PC-9 (cell line): ENCODE measurements around the gene CTIF. TPM values are rescaled to one million over a fixed set of nuclear protein-coding genes. Genes with fewer than 3 reads are reported as not detected.
"Not testable (repeated sequence)": the region's sequence is repeated elsewhere in the genome, so short reads cannot be mapped to it uniquely, and the experiment has no call there.

ENCODE experiments used
- BruUV-seq: library from RNA; stranded (reverse); fragments of 400-500 nt; replicated peaks from 2 replicates; lab custom pipeline; 2021; lab: Mats Ljungman, UMichigan
- CTCF ChIA-PET: fragments of 300-600 bp; sonication (Branson Sonifier 250); formaldehyde crosslinking; loops from one replicate; lab custom pipeline; 2022; ENCODE audit warnings: antibody characterized with exemption; lab: Charles Lee
- POLR2A ChIA-PET: fragments of 300-600 bp; sonication (Branson Sonifier 250); formaldehyde crosslinking; loops from one replicate; lab custom pipeline; 2022; ENCODE audit warnings: antibody characterized with exemption; ENCODE audit not compliant: unreplicated experiment; lab: Charles Lee
- DNase-seq, 2 experiments: peaks; one replicate each; pipeline versions ENCODE4 v3.0.0 to v3.0.0-alpha.2; 2015 to 2022; ENCODE audit warnings: mixed read lengths in 1 of 2
- H2AFZ ChIP-seq: fragments of 200-600 bp; sonication (generic); 2 replicates; pipeline ENCODE4 v1.8.1; 2017; ENCODE audit warnings: antibody characterized with exemption
- H3F3A ChIP-seq: fragments of 200-600 bp; sonication (generic); 2 replicates; pipeline ENCODE4 v1.8.1; 2017; ENCODE audit warnings: antibody characterized with exemption, mild to moderate bottlenecking, low read depth; ENCODE audit not compliant: insufficient read depth
- H3K27ac ChIP-seq: fragments of 200-600 bp; sonication (generic); 2 replicates; pipeline ENCODE4 v1.6.1; 2016; ENCODE audit warnings: mixed run types
- H3K27me3 ChIP-seq: fragments of 200-600 bp; sonication (generic); 2 replicates; pipeline ENCODE4 v1.6.1; 2016; ENCODE audit warnings: low read depth, mixed run types; ENCODE audit not compliant: insufficient read depth
- H3K36me3 ChIP-seq: fragments of 200-600 bp; sonication (generic); 2 replicates; pipeline ENCODE4 v1.6.1; 2016; ENCODE audit warnings: low read depth, mixed run types
- H3K4me1 ChIP-seq: fragments of 200-600 bp; sonication (generic); replicated peaks from 2 replicates; pipeline ENCODE4 v1.6.1; 2016; ENCODE audit warnings: mixed run types; ENCODE audit not compliant: insufficient read depth
- H3K4me2 ChIP-seq: fragments of 200-600 bp; sonication (generic); 2 replicates; pipeline ENCODE4 v1.6.1; 2017; ENCODE audit warnings: mixed run types
- H3K4me3 ChIP-seq: fragments of 200-600 bp; sonication (generic); 2 replicates; pipeline ENCODE4 v1.6.1; 2016; ENCODE audit warnings: mixed run types
- H3K79me2 ChIP-seq: fragments of 200-600 bp; sonication (generic); 2 replicates; pipeline ENCODE4 v1.6.1; 2017; ENCODE audit warnings: low read depth, mixed run types
- H3K9me2 ChIP-seq: fragments of 200-600 bp; sonication (generic); 2 replicates; pipeline ENCODE4 v1.8.1; 2017; ENCODE audit warnings: mild to moderate bottlenecking; ENCODE audit not compliant: insufficient read depth
- H3K9me3 ChIP-seq: fragments of 200-600 bp; sonication (generic); 2 replicates; pipeline ENCODE4 v1.8.1; 2016; ENCODE audit warnings: low read depth; ENCODE audit not compliant: insufficient read depth
- H4K20me1 ChIP-seq: fragments of 200-600 bp; sonication (generic); 2 replicates; pipeline ENCODE4 v1.8.1; 2017; ENCODE audit not compliant: insufficient read depth
- EZH2 ChIP-seq: fragments of 200-600 bp; sonication (generic); IDR thresholded peaks from 2 replicates; pipeline ENCODE4 v1.8.0; 2017; ENCODE audit warnings: antibody characterized with exemption, low read depth
- intact Hi-C: fragments of 100-400 bp; cut with micrococcal nuclease; formaldehyde crosslinking; loops from one replicate; pipeline ENCODE4 v1.10.0; 2022; ENCODE audit not compliant: unreplicated experiment
- total RNA-seq: library from RNA; stranded (reverse); gene quantifications from 2 replicates; pipeline ENCODE4 v1.2.3, GENCODE V29; 2021
- TF ChIP-seq, protein P1 (sequence below): fragments of 200-600 bp; sonication (generic); conservative IDR thresholded peaks from 2 replicates; pipeline ENCODE4 v1.6.1; 2017; ENCODE audit warnings: mixed run types, antibody characterized with exemption, mild to moderate bottlenecking, moderate library complexity

CTIF gene
- total RNA-seq, 1 experiment from 2014 or later = 26.2 TPM

- Histone ChIP-seq H3K4me2 (no peak overlapping the region), H2AFZ (no peak overlapping the region), H3K9me2 (no peaks in the 10 kb centered on the region), H3K9me3 (no peaks in the 10 kb centered on the region; the same call in 1 of the 2 replicates), H3K27me3 (no peaks in the 10 kb centered on the region), H3K27ac (no peak overlapping the region), H3K4me3 (no peak overlapping the region), H3K36me3 (no peaks in the 10 kb centered on the region), H3K4me1 (peaks cover 18% of the 10 kb centered on the region), H3F3A (peaks cover 15% of the 10 kb centered on the region; the same call in 1 of the 2 replicates), H3K79me2 (no peaks in the 10 kb centered on the region), H4K20me1 (no peaks in the 10 kb centered on the region)
- POLR2A ChIA-PET = interaction anchor here (0.6 kb wide), 1 partner anchor 52 kb away, joined by 12 read pairs; no protein-coding TSS in a partner anchor
- intact Hi-C loops = no loop called here
- BruUV-seq = no TSS peak
- DNase-seq = no peak
- CTCF ChIA-PET = interaction anchor here (0.6 kb wide), 2 partner anchors 38 to 71 kb away, joined by 3 to 9 read pairs; no protein-coding TSS in a partner anchor
- TF ChIP-seq, protein P1, sequence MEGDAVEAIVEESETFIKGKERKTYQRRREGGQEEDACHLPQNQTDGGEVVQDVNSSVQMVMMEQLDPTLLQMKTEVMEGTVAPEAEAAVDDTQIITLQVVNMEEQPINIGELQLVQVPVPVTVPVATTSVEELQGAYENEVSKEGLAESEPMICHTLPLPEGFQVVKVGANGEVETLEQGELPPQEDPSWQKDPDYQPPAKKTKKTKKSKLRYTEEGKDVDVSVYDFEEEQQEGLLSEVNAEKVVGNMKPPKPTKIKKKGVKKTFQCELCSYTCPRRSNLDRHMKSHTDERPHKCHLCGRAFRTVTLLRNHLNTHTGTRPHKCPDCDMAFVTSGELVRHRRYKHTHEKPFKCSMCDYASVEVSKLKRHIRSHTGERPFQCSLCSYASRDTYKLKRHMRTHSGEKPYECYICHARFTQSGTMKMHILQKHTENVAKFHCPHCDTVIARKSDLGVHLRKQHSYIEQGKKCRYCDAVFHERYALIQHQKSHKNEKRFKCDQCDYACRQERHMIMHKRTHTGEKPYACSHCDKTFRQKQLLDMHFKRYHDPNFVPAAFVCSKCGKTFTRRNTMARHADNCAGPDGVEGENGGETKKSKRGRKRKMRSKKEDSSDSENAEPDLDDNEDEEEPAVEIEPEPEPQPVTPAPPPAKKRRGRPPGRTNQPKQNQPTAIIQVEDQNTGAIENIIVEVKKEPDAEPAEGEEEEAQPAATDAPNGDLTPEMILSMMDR = no peak
- no peak for TF ChIP-seq EZH2
These were observed 329.9 kb downstream of the CTIF start for GRCh38 chr18:48868468-48869466.

- Histone ChIP-seq H3K79me2 (no peaks in the 10 kb centered on the region), H3K4me2 (no peak overlapping the region), H3K9me3 (no peaks in the 10 kb centered on the region; the same call in 1 of the 2 replicates), H3K9me2 (no peaks in the 10 kb centered on the region), H3K4me1 (peaks cover 26% of the 10 kb centered on the region), H3K27me3 (no peaks in the 10 kb centered on the region), H3K4me3 (no peak overlapping the region), H4K20me1 (no peaks in the 10 kb centered on the region), H3F3A (peaks cover 15% of the 10 kb centered on the region; the same call in 1 of the 2 replicates), H2AFZ (no peak overlapping the region), H3K27ac (no peak overlapping the region), H3K36me3 (no peaks in the 10 kb centered on the region)
- CTCF ChIA-PET = no interaction called here
- intact Hi-C loops = no loop called here
- TF ChIP-seq EZH2 = no peak
- TF ChIP-seq, protein P1 = no peak
- no peak for DNase-seq
- POLR2A ChIA-PET = no interaction called here
- no TSS peak for BruUV-seq
These were observed 330.8 kb downstream of the CTIF start for GRCh38 chr18:48869591-48869990.

DNA sequence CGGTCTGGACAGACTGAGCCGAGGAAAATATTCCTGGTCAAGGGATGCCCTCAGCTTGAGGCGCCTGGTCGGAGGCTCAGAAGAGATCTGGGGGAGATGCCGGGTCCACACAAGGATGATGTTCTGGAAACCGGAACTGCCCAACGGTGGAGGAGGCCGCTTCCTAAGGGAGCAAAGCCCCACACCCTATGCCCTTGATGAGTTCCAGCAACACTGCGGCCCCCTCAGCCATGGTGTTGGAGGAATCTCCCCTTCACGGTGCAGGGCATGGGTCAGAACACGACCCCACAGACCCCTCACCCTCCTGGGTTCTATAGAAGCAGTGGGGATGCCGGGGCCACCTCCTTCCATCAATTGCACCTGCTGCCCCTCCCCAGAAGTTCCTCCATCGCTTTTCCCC is 332.1 kb downstream of the CTIF start:
- H4K20me1 ChIP-seq, DNase-seq, H3K79me2 ChIP-seq, POLR2A ChIA-PET, intact Hi-C loops, H3K9me3 ChIP-seq, H3K27me3 ChIP-seq, H3K36me3 ChIP-seq, H2AFZ ChIP-seq, H3K4me2 ChIP-seq, CTCF ChIA-PET, H3K4me3 ChIP-seq, H3K27ac ChIP-seq, BruUV-seq, H3K9me2 ChIP-seq: not testable (repeated sequence)
- peaks cover 15% of the 10 kb centered on the region; the same call in 1 of the 2 replicates for H3F3A ChIP-seq
- peaks cover 26% of the 10 kb centered on the region for H3K4me1 ChIP-seq
